NB4 (cell line): ENCODE data around the gene SLC25A14.
A peak's percentile ranks its signal among the peaks of the same experiment; 100 is the strongest.
"Not testable (repeated sequence)": the region's sequence is repeated elsewhere in the genome, so short reads cannot be mapped to it uniquely, and the experiment has no call there.

ENCODE experiments used
- DNase-seq: peaks from one replicate; pipeline ENCODE4 v3.0.0; 2010; ENCODE audit warnings: low read depth
- H3K4me3 ChIP-seq: one replicate; pipeline ENCODE4 v1.5.1; 2011; ENCODE audit warnings: mild to moderate bottlenecking, low read depth, low read length, moderate library complexity
- CTCF ChIP-seq: IDR thresholded peaks from one replicate; pipeline ENCODE4 v1.5.1; 2012; ENCODE audit warnings: low read depth, low read length
- MAX ChIP-seq: IDR thresholded peaks from 2 replicates; pipeline ENCODE4 v1.6.1; 2011; ENCODE audit warnings: low read depth, low read length
- MYC ChIP-seq: IDR thresholded peaks from 2 replicates; pipeline ENCODE4 v1.6.1; 2011; ENCODE audit warnings: low read depth, low read length
- POLR2A ChIP-seq: IDR thresholded peaks from 2 replicates; pipeline ENCODE4 v1.6.1; 2011; ENCODE audit warnings: mild to moderate bottlenecking; ENCODE audit not compliant: insufficient read length; ENCODE audit errors: extremely low read depth

The SLC25A14 gene

GRCh38 chrX:130351567-130351966 is 11.8 kb downstream of the SLC25A14 start:
- no peak overlapping the region for H3K4me3 ChIP-seq
- no peak for DNase-seq
- TF ChIP-seq MYC (no peak), POLR2A (no peak), MAX (no peak), CTCF (no peak)

GRCh38 chrX:130352050-130352449 is 12.3 kb downstream of the SLC25A14 start:
- not testable (repeated sequence) for DNase-seq, H3K4me3 ChIP-seq

- no peak for DNase-seq
- H3K4me3 ChIP-seq = no peak overlapping the region
- TF ChIP-seq MYC (no peak), POLR2A (no peak), CTCF (no peak), MAX (no peak)
These were observed 36.4 kb downstream of the SLC25A14 start for GRCh38 chrX:130376077-130376476.

- H3K4me3 ChIP-seq = no peak overlapping the region
- TF ChIP-seq MAX (no peak), MYC (no peak), POLR2A (no peak), CTCF (no peak)
- DNase-seq = peak; percentile 8
These were observed 38.4 kb downstream of the SLC25A14 start for GRCh38 chrX:130378024-130378669.

GRCh38 chrX:130385520-130385919 is 45.8 kb downstream of the SLC25A14 start, which contains the start of gene GPR119:
Gene GPR119, minus strand, starts transcription at chrX:130385674. Its CDS starts 227 bp downstream, at chrX:130385447.
- H3K4me3 ChIP-seq = no peak within 1 kb of the TSS
- TF ChIP-seq CTCF (no peak), MAX (no peak), POLR2A (no peak), MYC (no peak)
- DNase-seq = no peak

- H3K4me3 ChIP-seq = no peak overlapping the region
- no peak for TF ChIP-seq MYC
- no peak for TF ChIP-seq POLR2A
- TF ChIP-seq MAX = no peak
- TF ChIP-seq CTCF = no peak
- DNase-seq = no peak
These were observed 46.7 kb downstream of the SLC25A14 start for GRCh38 chrX:130386408-130386808.
